ENCODE results near the gene ABHD2.
A peak's percentile ranks its signal among the peaks of the same experiment; 100 is the strongest.
"Not testable (repeated sequence)": the region's sequence is repeated elsewhere in the genome, so short reads cannot be mapped to it uniquely, and the experiment has no call there.

Gene ABHD2, protein sequence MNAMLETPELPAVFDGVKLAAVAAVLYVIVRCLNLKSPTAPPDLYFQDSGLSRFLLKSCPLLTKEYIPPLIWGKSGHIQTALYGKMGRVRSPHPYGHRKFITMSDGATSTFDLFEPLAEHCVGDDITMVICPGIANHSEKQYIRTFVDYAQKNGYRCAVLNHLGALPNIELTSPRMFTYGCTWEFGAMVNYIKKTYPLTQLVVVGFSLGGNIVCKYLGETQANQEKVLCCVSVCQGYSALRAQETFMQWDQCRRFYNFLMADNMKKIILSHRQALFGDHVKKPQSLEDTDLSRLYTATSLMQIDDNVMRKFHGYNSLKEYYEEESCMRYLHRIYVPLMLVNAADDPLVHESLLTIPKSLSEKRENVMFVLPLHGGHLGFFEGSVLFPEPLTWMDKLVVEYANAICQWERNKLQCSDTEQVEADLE

DNA sequence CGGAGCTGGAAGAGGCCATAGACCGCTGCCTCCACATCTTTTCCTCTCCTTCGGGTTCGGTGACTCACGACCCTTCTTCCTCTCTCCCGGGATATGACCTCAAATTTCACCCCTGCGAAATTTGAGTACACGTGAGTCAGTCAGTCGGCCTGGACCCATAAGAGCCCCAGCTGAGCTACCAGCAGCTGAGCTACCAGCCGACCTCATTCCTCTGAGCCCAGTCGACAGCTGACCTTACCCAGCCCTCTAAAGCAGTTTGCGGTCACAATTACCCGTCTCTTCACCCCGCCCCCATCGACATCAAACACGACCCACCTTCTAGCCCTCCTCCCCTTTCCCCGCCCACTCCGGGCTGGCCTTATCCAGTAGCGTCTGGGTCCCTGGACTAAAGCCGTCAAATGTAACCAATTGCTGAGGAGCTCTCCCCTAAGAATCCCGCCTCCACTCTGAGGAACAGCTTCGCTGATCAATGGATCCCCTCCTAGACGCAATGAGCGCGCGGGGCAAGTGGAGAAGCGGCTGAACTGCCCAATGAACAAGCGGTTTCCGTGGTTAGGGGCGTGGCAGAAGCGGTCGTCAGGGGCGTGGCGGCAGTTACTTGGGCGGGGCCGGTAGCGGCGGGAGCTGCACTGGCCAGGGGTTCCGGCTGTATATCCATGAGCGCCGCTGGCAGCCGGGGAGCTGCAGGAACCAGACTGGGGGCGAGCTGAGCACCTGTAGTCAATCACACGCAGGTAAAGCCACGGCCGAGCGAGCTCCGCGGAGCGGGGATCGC lies at the start of gene ABHD2:
Gene ABHD2, plus strand, starts transcription at position 627 of the 775 bp plus-strand sequence. CDS start 27,872 bp downstream, outside the sequence.
- in situ Hi-C loops (cut with MboI; ENCODE audit: low sequenced_read_pairs, unreplicated experiment) = no loop called here
- DNase-seq (ENCODE audit: low spot score) = peak; percentile 94
- TF ChIP-seq, protein P1, sequence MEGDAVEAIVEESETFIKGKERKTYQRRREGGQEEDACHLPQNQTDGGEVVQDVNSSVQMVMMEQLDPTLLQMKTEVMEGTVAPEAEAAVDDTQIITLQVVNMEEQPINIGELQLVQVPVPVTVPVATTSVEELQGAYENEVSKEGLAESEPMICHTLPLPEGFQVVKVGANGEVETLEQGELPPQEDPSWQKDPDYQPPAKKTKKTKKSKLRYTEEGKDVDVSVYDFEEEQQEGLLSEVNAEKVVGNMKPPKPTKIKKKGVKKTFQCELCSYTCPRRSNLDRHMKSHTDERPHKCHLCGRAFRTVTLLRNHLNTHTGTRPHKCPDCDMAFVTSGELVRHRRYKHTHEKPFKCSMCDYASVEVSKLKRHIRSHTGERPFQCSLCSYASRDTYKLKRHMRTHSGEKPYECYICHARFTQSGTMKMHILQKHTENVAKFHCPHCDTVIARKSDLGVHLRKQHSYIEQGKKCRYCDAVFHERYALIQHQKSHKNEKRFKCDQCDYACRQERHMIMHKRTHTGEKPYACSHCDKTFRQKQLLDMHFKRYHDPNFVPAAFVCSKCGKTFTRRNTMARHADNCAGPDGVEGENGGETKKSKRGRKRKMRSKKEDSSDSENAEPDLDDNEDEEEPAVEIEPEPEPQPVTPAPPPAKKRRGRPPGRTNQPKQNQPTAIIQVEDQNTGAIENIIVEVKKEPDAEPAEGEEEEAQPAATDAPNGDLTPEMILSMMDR (IDR thresholded peaks at IDR 0.05; ENCODE audit: borderline replicate concordance, control extremely low read depth, extremely low read depth, insufficient read depth, missing control alignments) = no peak

DNA sequence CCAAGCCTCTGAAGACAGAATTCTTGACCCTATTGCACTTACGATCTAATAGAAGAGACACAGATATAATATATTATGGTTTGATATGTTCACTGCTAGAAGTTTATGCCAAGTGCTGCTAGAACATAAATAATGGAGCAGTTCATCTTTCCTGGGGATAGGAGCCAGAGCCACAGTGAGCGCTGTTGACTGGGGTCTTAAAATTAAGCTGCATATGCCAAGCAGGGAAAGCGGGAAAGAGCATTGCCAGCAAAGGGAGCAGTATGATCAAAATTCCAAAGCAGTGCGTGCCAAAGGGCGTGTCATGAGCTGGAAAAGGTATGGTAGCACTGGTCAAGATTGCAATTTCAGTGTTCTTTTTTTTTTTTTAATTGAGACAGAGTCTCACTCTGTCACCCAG lies 49.1 kb upstream of the ABHD2 start:
- in situ Hi-C loops (cut with MboI; ENCODE audit: low sequenced_read_pairs, unreplicated experiment) = no loop called here
- TF ChIP-seq, protein P1 (IDR thresholded peaks at IDR 0.05; ENCODE audit: borderline replicate concordance, control extremely low read depth, extremely low read depth, insufficient read depth, missing control alignments) = no peak
- DNase-seq (ENCODE audit: low spot score) = no peak

DNA sequence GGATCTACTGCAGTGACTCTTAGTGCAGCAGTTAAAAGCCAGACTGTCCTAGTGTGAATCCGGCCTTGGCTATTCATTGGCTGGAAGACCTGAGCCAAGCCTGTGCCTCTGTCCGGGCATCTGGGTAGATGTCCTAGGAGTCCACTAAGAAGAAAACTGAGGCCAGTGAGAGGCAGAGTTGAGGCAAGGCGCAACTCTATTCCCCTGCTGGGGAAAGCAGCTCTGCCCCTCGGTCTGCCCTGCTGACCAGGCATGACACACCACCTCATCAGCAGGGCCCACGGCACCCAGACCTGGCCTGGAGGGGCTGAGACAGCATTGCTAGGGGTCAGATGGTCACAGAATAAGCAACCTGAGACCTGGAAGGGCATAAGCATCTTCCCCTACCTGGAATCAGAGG lies 46.7 kb upstream of the ABHD2 start:
- in situ Hi-C loops (cut with MboI; ENCODE audit: low sequenced_read_pairs, unreplicated experiment) = no loop called here
- no peak for DNase-seq (ENCODE audit: low spot score)
- TF ChIP-seq, protein P1 (IDR thresholded peaks at IDR 0.05; ENCODE audit: borderline replicate concordance, control extremely low read depth, extremely low read depth, insufficient read depth, missing control alignments) = no peak

DNA sequence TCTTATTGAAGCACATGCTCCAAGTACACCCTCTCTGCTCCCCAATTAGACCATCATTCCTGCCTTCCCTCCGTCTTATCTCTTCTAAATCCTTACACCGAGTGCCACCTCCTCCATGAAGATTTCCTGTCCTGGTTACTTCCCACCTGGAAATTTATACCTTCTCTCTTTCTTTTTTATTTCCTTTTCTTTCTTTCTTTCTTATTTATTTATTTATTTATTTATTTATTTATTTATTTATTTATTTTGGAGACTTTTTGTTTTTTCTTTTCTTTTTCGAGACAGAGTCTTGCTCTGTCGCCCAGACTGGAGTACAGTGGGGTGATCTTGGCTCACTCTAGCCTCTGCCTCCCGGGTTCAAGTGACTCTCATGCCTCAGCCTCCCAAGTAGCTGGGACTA lies 45.9 kb upstream of the ABHD2 start:
- in situ Hi-C loops (cut with MboI; ENCODE audit: low sequenced_read_pairs, unreplicated experiment) = no loop called here
- DNase-seq (ENCODE audit: low spot score) = no peak
- TF ChIP-seq, protein P1 (IDR thresholded peaks at IDR 0.05; ENCODE audit: borderline replicate concordance, control extremely low read depth, extremely low read depth, insufficient read depth, missing control alignments) = no peak

DNA sequence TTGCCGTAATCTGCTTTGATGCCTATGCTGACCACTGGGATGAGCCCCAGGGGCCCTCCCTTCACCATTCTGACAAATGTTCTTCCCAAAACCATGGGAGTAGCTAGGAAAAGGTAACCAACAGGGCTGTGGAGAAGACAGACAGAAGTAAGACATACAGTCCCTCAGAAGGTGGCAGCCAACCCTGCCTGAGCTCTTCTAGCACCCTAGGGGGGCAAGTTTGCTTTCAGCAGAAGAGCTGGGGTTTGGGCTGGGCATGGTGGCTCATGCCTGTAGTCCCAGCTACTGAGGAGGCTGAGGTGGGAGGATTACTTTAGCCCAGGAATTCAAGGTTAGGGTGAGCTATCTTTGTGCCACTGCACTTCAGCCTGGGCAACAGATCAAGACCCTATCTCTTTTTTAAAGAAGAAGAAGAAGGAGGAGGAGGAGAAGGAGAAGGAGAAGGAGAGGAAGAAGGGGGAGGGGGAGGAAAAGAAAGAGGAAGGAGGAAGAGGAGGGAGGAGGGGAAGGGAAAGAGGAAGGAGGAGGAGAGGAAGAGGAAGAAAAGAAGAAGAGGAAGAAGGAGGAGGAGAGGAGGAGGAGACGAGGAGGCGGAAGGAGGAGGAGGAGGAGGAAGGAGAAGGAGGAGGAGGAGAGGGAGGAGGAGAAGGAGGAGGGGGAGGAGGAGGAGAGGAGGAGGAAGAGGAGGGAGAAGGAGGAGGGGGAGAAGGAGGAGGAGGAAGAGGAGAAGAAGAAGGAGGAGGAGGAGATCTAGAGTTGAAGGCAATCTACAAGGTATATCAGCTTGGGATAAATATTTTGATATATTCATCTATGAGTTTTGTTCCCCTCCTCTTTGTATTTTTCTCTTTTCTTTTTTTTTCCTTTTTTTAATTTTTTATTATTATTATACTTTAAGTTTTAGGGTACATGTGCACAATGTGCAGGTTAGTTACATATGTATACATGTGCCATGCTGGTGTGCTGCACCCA lies 44.9 kb upstream of the ABHD2 start:
- TF ChIP-seq, protein P1 (IDR thresholded peaks at IDR 0.05; ENCODE audit: borderline replicate concordance, control extremely low read depth, extremely low read depth, insufficient read depth, missing control alignments) = no peak
- in situ Hi-C loops (cut with MboI; ENCODE audit: low sequenced_read_pairs, unreplicated experiment) = no loop called here
- DNase-seq (ENCODE audit: low spot score) = no peak

DNA sequence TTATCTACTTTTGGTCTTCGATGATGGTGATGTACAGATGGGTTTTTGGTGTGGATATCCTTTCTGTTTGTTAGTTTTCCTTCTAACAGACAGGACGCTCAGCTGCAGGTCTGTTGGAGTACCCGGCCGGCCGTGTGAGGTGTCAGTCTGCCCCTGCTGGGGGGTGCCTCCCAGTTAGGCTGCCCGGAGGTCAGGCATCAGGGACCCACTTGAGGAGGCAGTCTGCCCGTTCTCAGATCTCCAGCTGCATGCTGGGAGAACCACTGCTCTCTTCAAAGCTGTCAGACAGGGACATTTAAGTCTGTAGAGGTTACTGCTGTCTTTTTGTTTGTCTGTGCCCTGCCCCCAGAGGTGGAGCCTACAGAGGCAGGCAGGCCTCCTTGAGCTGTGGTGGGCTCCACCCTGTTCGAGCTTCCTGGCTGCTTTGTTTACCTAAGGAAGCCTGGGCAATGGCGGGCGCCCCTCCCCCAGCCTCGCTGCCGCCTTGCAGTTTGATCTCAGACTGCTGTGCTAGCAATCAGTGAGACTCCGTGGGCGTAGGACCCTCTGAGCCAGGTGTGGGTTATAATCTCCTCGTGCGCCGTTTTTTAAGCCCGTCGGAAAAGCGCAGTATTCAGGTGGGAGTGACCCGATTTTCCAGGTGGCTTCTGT lies 39.1 kb upstream of the ABHD2 start:
- DNase-seq (ENCODE audit: low spot score); in situ Hi-C loops (cut with MboI; ENCODE audit: low sequenced_read_pairs, unreplicated experiment): not testable (repeated sequence)

Measured in GM13976 (cell line).